ENCODE results near the gene ABLIM3. TPM values are rescaled to one million over a fixed set of nuclear protein-coding genes. Genes with fewer than 3 reads are reported as not detected.
A peak's percentile ranks its signal among the peaks of the same experiment; 100 is the strongest.

ABLIM3 gene
- total RNA-seq, 1 donor from 2014 or later = 3.6 TPM

GRCh38 chr5:149294872-149295829, 153.9 kb downstream of the ABLIM3 start:
- H3K27me3 Mint-ChIP-seq (ENCODE audit: unreplicated experiment) = peaks cover 14% of the 10 kb centered on the region
- no peak for TF ChIP-seq CTCF (IDR thresholded peaks at IDR 0.05; ENCODE audit: unreplicated experiment)
- H3K9me3 Mint-ChIP-seq (ENCODE audit: unreplicated experiment) = no peaks in the 10 kb centered on the region
- peak overlapping the region; percentile 85 for H3K27ac Mint-ChIP-seq (ENCODE audit: unreplicated experiment)
- DNase-seq (ENCODE audit: low spot score) = no peak
- H3K4me3 Mint-ChIP-seq (ENCODE audit: unreplicated experiment) = peak overlapping the region; percentile 38
- peaks cover 42% of the 10 kb centered on the region for H3K36me3 Mint-ChIP-seq (ENCODE audit: low read depth, unreplicated experiment)
- peaks cover 95% of the 10 kb centered on the region for H3K4me1 Mint-ChIP-seq (ENCODE audit: unreplicated experiment)

GRCh38 chr5:149297340-149298025, 156.2 kb downstream of the ABLIM3 start:
- TF ChIP-seq CTCF (IDR thresholded peaks at IDR 0.05; ENCODE audit: unreplicated experiment) = no peak
- H3K9me3 Mint-ChIP-seq (ENCODE audit: unreplicated experiment) = no peaks in the 10 kb centered on the region
- no peak overlapping the region for H3K27ac Mint-ChIP-seq (ENCODE audit: unreplicated experiment)

GRCh38 chr5:149298163-149298562, 156.9 kb downstream of the ABLIM3 start:
- Mint-ChIP-seq H3K4me1 (ENCODE audit: unreplicated experiment) (peaks cover 85% of the 10 kb centered on the region), H3K27ac (ENCODE audit: unreplicated experiment) (peak overlapping the region; percentile 98), H3K27me3 (ENCODE audit: unreplicated experiment) (peaks cover 12% of the 10 kb centered on the region), H3K9me3 (ENCODE audit: unreplicated experiment) (no peaks in the 10 kb centered on the region), H3K36me3 (ENCODE audit: low read depth, unreplicated experiment) (peaks cover 34% of the 10 kb centered on the region), H3K4me3 (ENCODE audit: unreplicated experiment) (peak overlapping the region; percentile 45)
- no peak for DNase-seq (ENCODE audit: low spot score)
- no peak for TF ChIP-seq CTCF (IDR thresholded peaks at IDR 0.05; ENCODE audit: unreplicated experiment)

More at GRCh38 chr5:149297340-149298025, 156.2 kb downstream of the ABLIM3 start:
- H3K27me3 Mint-ChIP-seq (ENCODE audit: unreplicated experiment) = peaks cover 12% of the 10 kb centered on the region
- H3K36me3 Mint-ChIP-seq (ENCODE audit: low read depth, unreplicated experiment) = peaks cover 32% of the 10 kb centered on the region
- H3K4me3 Mint-ChIP-seq (ENCODE audit: unreplicated experiment) = no peak overlapping the region
- DNase-seq (ENCODE audit: low spot score) = no peak
- peaks cover 86% of the 10 kb centered on the region for H3K4me1 Mint-ChIP-seq (ENCODE audit: unreplicated experiment)

- no peak for TF ChIP-seq CTCF (IDR thresholded peaks at IDR 0.05; ENCODE audit: unreplicated experiment)
- peaks cover 84% of the 10 kb centered on the region for H3K4me1 Mint-ChIP-seq (ENCODE audit: unreplicated experiment)
These were observed 157.6 kb downstream of the ABLIM3 start for GRCh38 chr5:149298842-149299404.

More at GRCh38 chr5:149298842-149299404, 157.6 kb downstream of the ABLIM3 start:
- Mint-ChIP-seq H3K9me3 (ENCODE audit: unreplicated experiment) (no peaks in the 10 kb centered on the region), H3K4me3 (ENCODE audit: unreplicated experiment) (peak overlapping the region; percentile 45), H3K27me3 (ENCODE audit: unreplicated experiment) (peaks cover 12% of the 10 kb centered on the region), H3K36me3 (ENCODE audit: low read depth, unreplicated experiment) (peaks cover 37% of the 10 kb centered on the region), H3K27ac (ENCODE audit: unreplicated experiment) (peak overlapping the region; percentile 98)
- peak; percentile 72 for DNase-seq (ENCODE audit: low spot score)
